OCI-LY7 (cell line): ENCODE results near the gene BNC1. TPM values are rescaled to one million over a fixed set of nuclear protein-coding genes. Genes with fewer than 3 reads are reported as not detected.

Experiments
- BruUV-seq: library from RNA; stranded (reverse); fragments of 400-500 nt; replicated peaks from 2 replicates; lab custom pipeline; 2021; lab: Mats Ljungman, UMichigan
- CTCF ChIA-PET: fragments of 300-600 bp; sonication (Branson Sonifier 250); formaldehyde crosslinking; loops from one replicate; lab custom pipeline; 2022; ENCODE audit warnings: antibody characterized with exemption; ENCODE audit not compliant: unreplicated experiment; lab: Charles Lee
- POLR2A ChIA-PET: fragments of 300-600 bp; sonication (Branson Sonifier 250); formaldehyde crosslinking; loops from one replicate; lab custom pipeline; 2022; ENCODE audit warnings: antibody characterized with exemption; lab: Charles Lee
- DNase-seq: peaks from one replicate; pipeline ENCODE4 v3.0.0-alpha.2; 2015; ENCODE audit warnings: low spot score
- H2AFZ ChIP-seq: fragments of 200-600 bp; sonication (generic), shearing (Covaris generic); 2 replicates; pipeline ENCODE4 v1.6.1; 2014; ENCODE audit warnings: mild to moderate bottlenecking, antibody characterized with exemption, low read length, moderate library complexity
- H3K27ac ChIP-seq: fragments of 200-600 bp; sonication (generic); 2 replicates; pipeline ENCODE4 v1.5.1; 2014; ENCODE audit warnings: mixed run types, low read depth, mild to moderate bottlenecking, moderate library complexity, low read length, inconsistent platforms; ENCODE audit not compliant: poor library complexity, severe bottlenecking
- H3K36me3 ChIP-seq: fragments of 200-600 bp; sonication (generic); 2 replicates; pipeline ENCODE4 v1.6.1; 2014; ENCODE audit warnings: mild to moderate bottlenecking, antibody characterized with exemption, low read length, moderate library complexity, mixed read lengths; ENCODE audit not compliant: insufficient read depth
- H3K4me1 ChIP-seq: fragments of 200-600 bp; sonication (generic); 2 replicates; pipeline ENCODE4 v1.5.1; 2014; ENCODE audit warnings: mild to moderate bottlenecking, low read length; ENCODE audit not compliant: insufficient read depth, poor library complexity, severe bottlenecking
- H3K4me2 ChIP-seq: fragments of 200-600 bp; sonication (generic); 2 replicates; pipeline ENCODE4 v1.6.1; 2014; ENCODE audit warnings: mild to moderate bottlenecking, low read length
- H3K4me3 ChIP-seq: fragments of 200-600 bp; sonication (generic); 2 replicates; pipeline ENCODE4 v1.5.1; 2014; ENCODE audit warnings: mild to moderate bottlenecking, low read depth, low read length; ENCODE audit not compliant: poor library complexity, severe bottlenecking
- H3K79me2 ChIP-seq: fragments of 200-600 bp; sonication (generic); 2 replicates; pipeline ENCODE4 v1.6.1; 2016; ENCODE audit warnings: low read depth, mild to moderate bottlenecking, low read length, moderate library complexity, mixed read lengths; ENCODE audit not compliant: insufficient read depth
- H3K9me2 ChIP-seq: fragments of 200-600 bp; sonication (generic); 2 replicates; pipeline ENCODE4 v1.6.1; 2016; ENCODE audit warnings: mild to moderate bottlenecking, low read length, mixed read lengths; ENCODE audit not compliant: insufficient read depth
- H3K9me3 ChIP-seq: fragments of 200-600 bp; sonication (generic); 2 replicates; pipeline ENCODE4 v1.6.1; 2014; ENCODE audit warnings: mild to moderate bottlenecking, mixed run types, low read length, mixed read lengths
- H4K20me1 ChIP-seq: fragments of 200-600 bp; sonication (generic); 2 replicates; pipeline ENCODE4 v1.6.1; 2014; ENCODE audit warnings: mild to moderate bottlenecking, antibody characterized with exemption, low read length, moderate library complexity, mixed read lengths; ENCODE audit not compliant: insufficient read depth
- CTCF ChIP-seq: fragments of 200-600 bp; sonication (generic); conservative IDR thresholded peaks from 2 replicates; pipeline ENCODE4 v1.5.1; 2014; ENCODE audit warnings: mild to moderate bottlenecking, antibody characterized with exemption, low read length, moderate library complexity, mixed read lengths
- EZH2phosphoT487 ChIP-seq: fragments of 200-600 bp; sonication (generic); IDR thresholded peaks from 2 replicates; pipeline ENCODE4 v1.6.1; 2018; ENCODE audit warnings: low read depth, borderline replicate concordance, mild to moderate bottlenecking, mixed run types, antibody characterized with exemption, low read length, moderate library complexity, mixed read lengths
- intact Hi-C: fragments of 100-400 bp; cut with micrococcal nuclease; formaldehyde crosslinking; loops from one replicate; pipeline ENCODE4 v1.10.0; 2022; ENCODE audit not compliant: unreplicated experiment
- total RNA-seq, 2 experiments: library from RNA; depleted of rRNA in 1 of 2; stranded (reverse); fragments of >200 nt in 1 of 2; shearing (Covaris generic) in 1 of 2; gene quantifications; 2 replicates each; pipeline ENCODE4 v1.2.3, GENCODE V29; 2014 to 2022

The BNC1 gene
- total RNA-seq, 2 experiments from 2014 or later: not detected

- no peak overlapping the region for H3K4me2 ChIP-seq
- no peak overlapping the region for H2AFZ ChIP-seq
- no peak for DNase-seq
- no peaks in the 10 kb centered on the region for H4K20me1 ChIP-seq
- no peak overlapping the region for H3K4me3 ChIP-seq
- no peaks in the 10 kb centered on the region for H3K79me2 ChIP-seq
- no peaks in the 10 kb centered on the region for H3K9me2 ChIP-seq
- TF ChIP-seq EZH2phosphoT487 (no peak), CTCF (no peak)
- no peaks in the 10 kb centered on the region for H3K9me3 ChIP-seq
- intact Hi-C loops: no loop called here
- POLR2A ChIA-PET: no interaction called here
- CTCF ChIA-PET: no interaction called here
- H3K4me1 ChIP-seq: no peaks in the 10 kb centered on the region
- no peaks in the 10 kb centered on the region for H3K36me3 ChIP-seq
- no TSS peak for BruUV-seq
- no peak overlapping the region for H3K27ac ChIP-seq
These were observed 8.7 kb upstream of the BNC1 start for GRCh38 chr15:83293201-83293600.

- no peak overlapping the region for H3K4me3 ChIP-seq
- no peak overlapping the region for H3K4me2 ChIP-seq
- no peaks in the 10 kb centered on the region for H3K9me3 ChIP-seq
- BruUV-seq: no TSS peak
- TF ChIP-seq EZH2phosphoT487 (no peak), CTCF (no peak)
- no peak for DNase-seq
- no peaks in the 10 kb centered on the region for H3K79me2 ChIP-seq
- ChIA-PET POLR2A (no interaction called here), CTCF (no interaction called here)
- no peaks in the 10 kb centered on the region for H3K36me3 ChIP-seq
- H2AFZ ChIP-seq: no peak overlapping the region
- intact Hi-C loops: no loop called here
- H3K27ac ChIP-seq: no peak overlapping the region
- H3K9me2 ChIP-seq: no peaks in the 10 kb centered on the region
- H4K20me1 ChIP-seq: no peaks in the 10 kb centered on the region
- H3K4me1 ChIP-seq: no peaks in the 10 kb centered on the region
These were observed 7.9 kb upstream of the BNC1 start for GRCh38 chr15:83292317-83292716.

GRCh38 chr15:83290236-83290635 lies 5.8 kb upstream of the BNC1 start:
- H3K4me3 ChIP-seq: no peak overlapping the region
- H3K79me2 ChIP-seq: no peaks in the 10 kb centered on the region
- no peaks in the 10 kb centered on the region for H3K4me1 ChIP-seq
- no peak for DNase-seq
- ChIA-PET CTCF (no interaction called here), POLR2A (interaction anchor here (0.6 to 0.8 kb wide), 2 partner anchors 139 to 709 kb away, joined by 3 read pairs; no protein-coding TSS in a partner anchor)
- no peaks in the 10 kb centered on the region for H3K9me3 ChIP-seq
- H4K20me1 ChIP-seq: no peaks in the 10 kb centered on the region
- no peaks in the 10 kb centered on the region for H3K36me3 ChIP-seq
- no peak overlapping the region for H2AFZ ChIP-seq
- H3K4me2 ChIP-seq: no peak overlapping the region
- BruUV-seq: no TSS peak
- H3K9me2 ChIP-seq: no peaks in the 10 kb centered on the region
- TF ChIP-seq EZH2phosphoT487 (no peak), CTCF (no peak)
- intact Hi-C loops: no loop called here
- H3K27ac ChIP-seq: no peak overlapping the region
